NCI-H146 treated with DMSO at 0.1 percent for 48 hours (cell line): ENCODE measurements around the gene ATXN7L1.

Source experiments
- DNase-seq: peaks from one replicate; lab custom pipeline; 2025; ENCODE audit not compliant: unreplicated experiment; lab: John Stamatoyannopoulos, UW

ATXN7L1 gene

DNA sequence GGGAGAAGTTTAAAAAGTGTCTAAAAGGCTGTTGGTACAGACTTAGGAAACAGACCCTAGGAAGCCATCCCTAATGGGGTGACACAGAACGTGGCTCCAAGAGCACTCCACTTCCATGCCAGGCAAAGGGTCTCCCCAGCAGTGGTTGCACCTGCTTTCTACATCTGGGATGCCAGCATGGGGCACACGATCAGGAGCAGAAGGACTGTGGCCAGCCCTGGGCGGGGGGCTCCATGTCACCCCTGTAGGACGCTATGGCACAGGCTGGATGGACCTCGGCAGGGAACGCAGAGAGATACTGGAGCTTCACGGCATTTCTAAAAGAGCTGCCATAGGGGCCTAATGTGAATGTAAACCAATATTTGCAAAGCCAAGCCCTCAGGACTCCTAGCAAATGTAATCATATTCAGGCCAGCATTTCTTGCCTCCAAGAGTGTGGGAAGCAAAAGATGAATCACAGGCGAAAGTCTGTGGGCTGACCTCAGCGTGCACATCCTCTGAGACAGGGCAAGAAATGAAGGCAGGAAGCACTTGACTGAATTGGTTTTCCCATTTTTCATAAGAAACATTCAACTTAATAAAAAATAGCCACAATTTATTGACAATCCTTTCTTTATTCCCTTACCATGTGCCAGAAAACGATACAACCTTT, 93.9 kb downstream of the ATXN7L1 start:
- no peak for DNase-seq

DNA sequence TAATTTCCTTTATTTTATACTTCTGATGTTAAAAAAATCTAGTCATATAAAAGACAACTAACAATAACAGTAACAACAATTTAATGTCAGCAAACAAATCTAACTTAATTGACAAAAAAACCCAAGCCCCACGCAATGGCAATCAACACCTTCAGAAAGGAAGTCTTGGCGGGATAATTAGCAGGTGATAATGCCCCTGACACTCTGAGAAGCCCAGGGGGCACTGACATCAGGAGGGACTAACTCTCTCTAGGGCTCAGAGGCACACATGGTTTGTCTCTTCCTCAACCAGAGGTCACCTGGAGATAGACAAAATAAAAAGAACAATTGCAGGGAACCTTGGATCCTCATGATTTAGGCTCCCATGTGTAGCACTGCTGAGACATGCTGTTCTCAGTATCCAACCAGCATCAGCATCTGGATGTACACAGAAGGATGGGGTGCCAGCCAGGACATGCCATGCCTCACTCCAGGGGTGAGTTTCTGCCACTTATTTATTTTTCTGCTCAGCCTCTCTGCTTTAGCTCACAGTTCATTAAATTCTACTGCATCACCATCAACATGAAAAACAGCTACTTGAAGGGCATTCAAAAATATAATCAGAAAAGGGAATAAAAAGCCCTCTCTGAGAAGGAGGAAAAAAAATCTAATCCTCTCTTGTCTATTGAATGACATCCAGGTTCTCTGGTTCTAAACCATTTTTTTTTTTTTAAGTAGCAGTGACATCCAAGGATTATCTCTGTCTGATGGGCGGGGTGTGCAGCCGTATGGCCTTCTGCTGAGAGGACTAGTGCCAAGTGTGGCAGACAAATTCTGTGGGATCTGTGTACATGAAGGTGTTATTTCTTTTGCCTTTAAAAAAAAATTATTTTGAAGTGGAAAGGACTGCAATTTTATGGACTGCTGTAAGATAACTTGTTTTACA, 96.3 kb downstream of the ATXN7L1 start:
- DNase-seq: peak; percentile 15

DNA sequence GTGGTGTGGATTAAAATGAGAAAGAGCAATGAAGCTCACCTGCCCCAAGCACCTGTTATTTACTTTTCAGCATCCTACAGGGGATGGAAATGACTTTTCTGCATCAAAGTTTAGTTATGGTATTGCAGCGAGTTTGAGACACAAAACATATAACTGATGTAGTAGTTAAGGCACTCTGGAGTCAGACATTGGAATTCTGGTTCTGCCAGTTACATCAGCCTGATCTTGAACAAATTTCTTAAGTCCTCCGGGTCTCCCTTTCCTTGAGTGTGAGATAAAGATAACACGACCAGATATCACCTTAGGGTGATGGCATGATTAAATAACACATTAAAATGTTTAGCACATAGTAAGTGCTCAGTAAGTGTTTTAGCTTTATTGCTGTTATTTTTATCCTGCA, 97.4 kb downstream of the ATXN7L1 start:
- DNase-seq: no peak

DNA sequence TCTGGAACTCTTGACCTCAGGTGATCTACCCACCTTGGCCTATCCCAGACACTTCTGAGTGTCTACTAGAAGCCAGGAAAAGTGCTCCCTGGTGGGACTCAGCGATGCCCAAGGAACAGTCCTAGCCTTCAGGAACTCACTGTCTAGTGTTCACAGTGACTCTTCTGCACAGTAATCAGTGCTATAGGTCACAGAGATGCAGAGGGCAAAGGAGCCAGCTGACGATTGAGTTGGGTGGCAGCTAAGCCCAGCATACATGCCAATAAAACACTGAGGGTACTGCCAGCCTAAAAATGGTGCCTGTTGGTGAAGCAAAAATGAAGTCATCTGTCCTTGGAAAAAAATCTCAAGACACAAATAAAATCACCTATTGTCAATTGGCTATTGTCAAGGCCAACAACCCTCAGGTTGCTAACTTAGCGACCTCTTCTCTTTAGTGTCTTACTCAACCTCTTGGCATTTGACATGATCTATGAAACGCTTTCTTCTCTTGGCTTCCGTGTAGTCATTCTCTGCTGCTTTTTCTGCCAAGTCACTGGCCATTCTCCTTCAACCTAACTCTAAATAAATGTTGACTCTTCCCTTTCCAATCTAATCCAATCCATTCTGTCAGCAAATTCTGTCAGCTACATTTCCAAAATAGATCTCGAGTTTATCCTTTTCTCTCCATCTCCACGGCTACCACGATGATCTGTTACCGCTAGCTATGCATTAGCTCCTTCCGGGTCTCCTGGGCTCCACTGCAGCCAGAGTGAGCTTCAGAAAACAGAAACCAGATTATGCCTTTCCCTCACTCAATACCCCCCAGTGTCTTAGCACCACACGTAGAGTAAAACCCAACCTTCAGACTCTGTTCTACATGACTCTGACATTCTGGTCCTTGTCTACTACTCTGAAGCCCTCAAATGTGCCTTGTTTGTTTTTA, 99.2 kb downstream of the ATXN7L1 start:
- DNase-seq: no peak

DNA sequence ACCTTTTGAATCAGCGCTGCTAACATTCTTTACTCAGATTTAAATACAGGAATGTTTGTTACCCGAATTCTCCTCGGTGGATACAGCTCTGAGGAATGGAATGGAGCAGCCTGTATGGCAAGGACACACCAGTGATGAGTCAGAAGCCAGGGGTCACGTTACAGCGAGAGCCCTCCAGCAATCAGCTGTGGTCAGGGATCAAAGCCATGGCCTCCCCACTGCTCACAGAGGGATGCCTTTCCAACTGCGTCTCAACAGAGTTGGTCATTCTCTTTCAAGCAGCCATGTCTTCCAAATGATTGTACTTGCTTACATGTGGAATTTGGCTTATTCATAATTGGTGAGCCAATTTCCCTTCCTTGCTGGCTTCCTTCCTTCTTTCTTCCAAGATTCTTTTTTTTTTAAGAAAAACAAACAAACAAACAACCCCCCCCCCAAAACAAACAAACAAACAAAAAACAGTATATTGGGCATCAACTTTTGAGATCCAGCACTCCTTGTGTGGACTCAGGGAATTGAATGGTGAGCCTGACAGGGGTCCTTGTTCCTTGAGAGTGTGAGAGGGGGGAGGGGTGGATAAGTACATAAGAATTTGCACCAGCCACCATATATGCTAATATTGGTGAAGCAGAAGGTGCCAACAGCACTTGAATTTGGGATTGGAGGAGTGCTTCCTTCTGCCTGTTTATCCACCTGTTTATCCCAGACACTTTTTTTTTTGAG, 100.2 kb downstream of the ATXN7L1 start:
- peak; percentile 9 for DNase-seq

DNA sequence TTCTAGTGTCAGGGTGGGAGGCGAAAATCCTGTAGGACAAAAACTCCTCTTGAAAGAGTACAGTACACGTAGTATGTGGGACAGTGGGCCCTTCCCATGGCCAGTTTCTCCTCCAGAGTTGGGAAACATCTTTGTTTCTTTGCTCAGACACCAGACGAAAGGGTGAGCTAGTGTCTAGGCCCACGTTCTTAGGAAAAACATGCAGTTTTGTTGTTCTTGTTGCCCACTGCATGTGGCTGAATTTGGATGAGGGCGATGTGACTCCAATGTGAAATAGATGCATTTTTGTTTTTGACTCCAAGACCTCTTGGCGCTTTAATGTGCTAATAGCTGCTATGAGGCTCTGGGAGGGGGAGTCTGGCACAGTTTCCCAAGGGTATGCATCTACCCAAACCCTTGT, 100.8 kb downstream of the ATXN7L1 start:
- DNase-seq: no peak

DNA sequence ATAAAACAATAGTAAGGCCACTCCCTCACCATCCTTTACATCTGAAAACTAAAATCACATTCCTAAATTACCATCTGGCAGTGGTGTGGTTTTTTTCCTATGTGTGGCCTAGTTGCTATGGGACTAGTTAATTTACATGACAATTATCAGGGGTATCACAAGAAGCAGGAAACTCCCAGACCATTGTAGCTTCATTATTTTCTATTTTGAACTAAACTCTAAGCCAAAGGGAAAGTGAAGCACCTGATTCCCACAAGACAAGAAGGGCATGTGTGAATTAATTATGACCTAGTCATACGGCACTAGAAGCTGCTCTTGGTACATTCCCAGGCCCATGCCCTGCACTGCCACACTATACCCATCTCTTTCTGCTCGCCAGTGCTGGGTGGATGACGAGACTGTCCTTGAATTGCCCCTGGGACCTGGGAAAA, 103.4 kb downstream of the ATXN7L1 start:
- DNase-seq: no peak

DNA sequence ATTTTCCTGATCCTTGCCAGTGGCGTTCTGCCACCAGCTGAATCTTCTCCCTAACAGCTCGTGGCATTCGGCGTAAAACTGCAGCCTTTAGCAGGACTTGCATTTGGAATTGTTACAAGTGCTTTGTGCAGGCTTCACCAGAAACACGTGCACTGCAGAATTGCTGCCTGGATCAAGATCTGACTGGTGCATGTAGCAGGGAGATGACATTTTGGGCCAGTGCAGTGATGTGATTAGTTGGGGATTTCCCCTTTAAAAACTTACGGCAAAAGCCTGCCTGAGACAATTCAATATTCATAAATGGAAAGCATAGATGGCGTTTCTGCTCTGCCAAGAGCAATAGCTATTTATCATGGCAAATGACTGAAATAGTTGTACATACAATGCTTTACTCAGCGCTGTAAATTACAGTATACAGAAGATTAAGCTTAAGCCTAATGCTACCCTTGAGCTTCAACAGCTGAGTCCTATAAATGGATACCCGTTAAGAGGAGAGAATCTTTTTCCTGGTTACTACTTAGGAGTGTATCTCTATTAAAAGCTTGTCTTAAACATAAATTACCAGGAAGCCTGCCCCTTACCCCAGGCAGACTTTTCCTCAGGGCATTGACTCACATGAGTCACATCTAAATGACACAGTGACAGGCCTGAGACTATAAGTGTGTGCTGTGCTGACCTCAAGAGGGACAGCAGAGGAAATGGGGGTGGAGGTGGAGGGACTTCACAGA, 106.3 kb downstream of the ATXN7L1 start:
- DNase-seq: no peak

DNA sequence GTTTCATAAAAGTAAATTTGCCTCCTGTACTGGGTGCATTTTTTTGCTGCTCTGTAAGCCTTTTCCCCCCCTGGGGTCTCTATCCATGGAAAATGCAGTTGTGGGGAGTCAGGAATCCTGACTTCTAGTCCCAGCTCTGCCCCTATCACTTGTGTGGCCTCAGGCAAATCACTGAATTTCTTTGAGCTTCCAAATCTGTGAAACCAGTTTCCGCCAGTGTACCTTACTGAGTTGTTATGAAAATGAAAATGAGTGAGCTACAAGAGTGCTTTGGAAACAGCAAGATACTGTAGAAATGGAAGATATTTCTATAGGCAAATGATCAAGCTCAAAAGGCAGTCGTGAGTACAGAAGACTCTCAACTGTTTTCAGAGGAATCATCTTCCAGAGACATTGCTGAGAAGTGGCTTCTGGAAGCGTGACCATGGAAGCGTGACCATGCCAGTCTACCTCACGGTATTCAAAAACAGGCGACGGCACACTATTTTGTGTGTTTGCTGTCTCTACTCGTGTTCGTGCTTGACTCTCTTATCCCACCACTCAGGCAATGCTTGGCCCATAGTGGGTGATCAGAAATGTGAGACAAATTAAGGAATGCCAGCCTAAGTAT, 107.4 kb downstream of the ATXN7L1 start:
- no peak for DNase-seq

DNA sequence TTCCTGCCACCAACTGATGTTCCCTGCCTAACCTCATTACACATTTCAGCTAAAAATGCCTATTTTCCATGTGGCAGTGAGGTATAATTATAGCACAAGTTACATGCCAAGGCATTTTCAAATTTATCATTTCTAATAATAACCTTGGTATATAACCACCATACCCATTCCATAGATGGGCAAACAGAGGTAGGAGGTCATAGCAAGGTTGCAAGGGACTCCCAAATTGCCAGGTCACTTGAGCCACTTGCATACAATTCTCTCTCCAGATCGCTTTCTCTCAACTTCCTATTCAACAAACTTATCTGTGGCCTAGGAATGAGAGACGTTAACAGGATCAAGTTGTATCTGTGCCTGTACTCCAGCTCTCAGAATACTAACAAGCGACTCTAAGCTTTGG, 108.3 kb downstream of the ATXN7L1 start:
- DNase-seq: no peak

DNA sequence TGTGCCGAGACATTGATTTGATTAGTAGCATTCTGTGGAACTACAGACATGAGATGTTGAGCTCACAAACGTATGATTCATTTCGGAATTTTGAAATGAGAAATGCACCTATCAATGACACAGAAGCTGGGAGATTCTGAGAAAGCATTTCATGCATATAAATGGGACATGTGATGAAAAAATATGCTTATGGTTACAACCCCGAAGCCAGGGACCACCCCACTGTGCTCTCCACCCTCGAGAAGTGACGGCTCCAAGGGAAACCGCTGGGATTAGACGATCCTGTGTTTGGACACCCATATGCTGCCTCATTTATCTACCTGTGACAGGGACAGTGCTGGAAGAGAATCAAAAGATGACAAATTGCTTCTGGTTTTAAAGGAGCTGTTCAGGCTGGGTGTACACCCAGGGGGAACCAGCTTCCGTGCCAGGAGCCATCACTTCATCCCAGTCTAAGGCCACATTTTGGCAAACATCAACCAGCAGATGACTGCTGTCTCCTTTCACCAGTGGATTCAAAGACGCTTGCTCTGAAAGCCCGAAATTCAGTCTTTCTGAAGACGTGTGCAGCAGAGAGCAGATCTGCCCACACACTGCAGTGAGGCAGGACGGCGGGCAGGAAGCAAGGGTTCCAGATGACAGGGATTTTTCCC, 109.9 kb downstream of the ATXN7L1 start:
- DNase-seq: no peak

DNA sequence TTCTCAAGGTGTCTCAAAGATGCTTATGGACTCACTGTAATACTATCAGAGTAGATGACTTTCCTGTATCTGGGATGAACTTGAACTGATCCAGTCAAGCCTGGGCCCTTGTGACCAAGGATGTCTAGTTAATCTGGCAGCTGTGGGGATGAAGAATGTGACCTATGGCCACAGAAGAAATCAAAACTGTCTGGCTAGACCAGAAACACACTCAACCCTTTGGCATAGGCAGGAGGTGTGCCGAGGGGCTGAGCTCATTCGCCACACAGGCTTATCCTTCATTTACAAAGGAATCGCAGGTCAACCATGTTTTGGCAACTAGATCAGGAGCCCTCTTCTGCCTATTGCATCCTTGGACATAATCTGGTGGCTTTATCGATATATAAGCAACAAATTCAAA, 110.6 kb downstream of the ATXN7L1 start:
- no peak for DNase-seq

DNA sequence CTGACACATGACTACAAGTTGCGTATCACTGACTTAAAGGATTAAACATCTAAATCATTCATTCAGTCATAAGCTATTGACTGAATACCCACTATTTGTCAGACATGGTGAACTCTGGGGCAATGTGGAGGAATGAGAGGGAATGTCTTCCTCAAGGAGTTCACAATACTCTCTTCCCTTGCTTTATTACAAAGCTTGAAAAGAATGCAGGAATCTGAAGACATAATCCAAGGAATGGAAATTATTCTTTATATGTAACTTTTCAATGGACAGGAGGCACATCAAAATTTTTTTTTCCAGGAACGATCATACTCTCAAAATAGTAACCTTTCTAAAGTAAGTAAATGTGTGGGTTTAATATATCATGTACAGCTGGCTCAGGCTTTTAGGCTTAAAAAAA, 111.9 kb downstream of the ATXN7L1 start:
- DNase-seq: no peak

DNA sequence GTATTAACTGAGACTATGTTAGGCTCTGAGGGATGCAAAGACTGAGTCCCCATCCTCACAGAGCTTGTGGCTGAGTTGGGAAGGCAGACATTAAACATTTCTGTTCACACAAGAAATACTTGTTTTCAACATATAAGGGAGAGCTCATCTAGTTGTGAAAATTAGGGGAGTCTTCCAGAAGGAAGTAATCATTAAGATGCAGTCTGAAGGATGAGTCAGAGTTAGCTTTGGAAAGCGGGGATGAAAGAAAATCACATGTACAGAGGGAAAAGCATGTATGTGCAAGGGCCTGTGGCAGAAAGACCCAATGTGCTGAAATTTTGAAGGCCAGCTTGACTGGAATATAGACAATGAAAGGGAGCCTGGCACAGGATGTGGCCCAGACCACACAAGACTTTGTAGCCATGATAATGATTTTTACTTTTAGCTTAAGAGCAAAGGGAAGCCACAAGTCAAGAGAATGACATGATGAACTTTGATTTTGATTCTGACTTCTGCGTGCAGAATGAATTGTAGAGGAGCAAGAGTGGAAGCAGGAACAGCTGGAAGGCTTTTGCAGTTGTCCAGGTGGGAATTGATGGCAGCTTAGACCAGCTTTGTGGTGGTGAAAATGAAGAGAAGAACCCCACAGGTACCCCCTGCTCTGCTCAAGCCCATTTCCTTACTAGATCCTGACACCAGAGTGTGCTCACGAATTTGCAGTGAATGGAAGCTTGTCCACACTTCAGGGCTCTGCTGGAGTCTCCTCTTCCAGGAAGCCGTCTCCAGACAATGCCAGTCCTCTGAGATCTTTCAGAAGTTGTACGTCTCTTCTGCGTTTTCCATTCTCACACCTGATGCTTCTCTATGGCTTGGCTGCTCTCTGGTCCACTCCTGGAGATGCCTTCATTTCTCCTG, 115.6 kb downstream of the ATXN7L1 start:
- no peak for DNase-seq

DNA sequence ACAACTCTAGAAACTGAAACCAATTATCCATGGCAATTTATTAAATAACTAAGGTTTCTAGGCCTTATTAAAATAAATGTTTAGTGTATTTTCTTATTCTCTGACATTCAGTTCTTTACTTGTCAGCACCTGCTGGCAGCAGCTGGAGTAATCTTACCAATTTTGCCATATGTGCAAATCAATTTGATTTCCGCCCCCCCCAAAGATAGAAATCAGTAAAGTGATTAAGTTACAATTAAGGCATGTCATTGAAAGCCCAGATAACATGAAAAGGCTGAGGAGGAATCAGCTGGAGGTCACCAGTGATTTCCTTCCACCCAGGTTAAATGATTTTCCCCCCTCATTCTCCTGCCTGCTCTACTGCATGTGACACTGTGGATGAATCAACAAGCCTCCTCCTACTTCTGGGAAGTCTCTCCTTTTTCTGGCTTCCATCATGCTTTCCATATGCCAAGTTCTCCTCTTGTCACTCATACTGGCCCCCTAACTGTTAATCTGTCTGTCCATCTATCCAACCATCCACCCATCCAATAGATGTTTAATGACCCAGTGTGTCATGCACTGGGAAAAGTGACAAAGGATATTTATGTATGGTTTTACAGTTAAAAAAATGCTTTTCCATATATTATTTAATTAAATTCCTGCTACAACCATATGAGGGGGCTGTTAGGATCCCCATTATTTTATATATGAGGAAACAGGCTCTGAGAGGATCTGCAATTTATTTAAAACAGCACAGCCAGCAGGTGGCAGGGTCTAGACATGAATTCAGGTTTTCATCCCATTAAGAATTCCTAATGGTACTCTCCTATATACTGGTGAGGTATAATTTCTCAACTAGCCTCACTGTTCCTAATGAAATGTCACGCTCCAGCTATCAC, 116.5 kb downstream of the ATXN7L1 start:
- peak; percentile 35 for DNase-seq

DNA sequence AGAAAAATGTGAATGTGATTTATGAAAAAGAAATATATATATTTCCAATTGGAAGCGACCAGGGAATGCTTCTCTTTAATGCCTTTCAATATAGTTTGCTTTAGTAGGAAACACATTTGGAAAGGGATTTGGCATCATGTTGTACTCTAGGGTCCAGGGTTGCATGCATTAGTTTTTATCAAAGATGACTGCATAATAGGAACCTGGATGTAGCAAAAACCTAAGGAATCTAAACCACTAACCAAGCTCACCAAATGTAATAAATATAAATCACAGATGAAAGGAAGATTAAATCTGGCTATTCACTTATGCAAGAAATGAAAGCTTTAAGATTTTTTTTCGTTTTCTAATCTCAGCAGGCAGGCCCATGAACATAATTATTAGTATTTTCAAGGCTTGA, 120.0 kb downstream of the ATXN7L1 start:
- no peak for DNase-seq

DNA sequence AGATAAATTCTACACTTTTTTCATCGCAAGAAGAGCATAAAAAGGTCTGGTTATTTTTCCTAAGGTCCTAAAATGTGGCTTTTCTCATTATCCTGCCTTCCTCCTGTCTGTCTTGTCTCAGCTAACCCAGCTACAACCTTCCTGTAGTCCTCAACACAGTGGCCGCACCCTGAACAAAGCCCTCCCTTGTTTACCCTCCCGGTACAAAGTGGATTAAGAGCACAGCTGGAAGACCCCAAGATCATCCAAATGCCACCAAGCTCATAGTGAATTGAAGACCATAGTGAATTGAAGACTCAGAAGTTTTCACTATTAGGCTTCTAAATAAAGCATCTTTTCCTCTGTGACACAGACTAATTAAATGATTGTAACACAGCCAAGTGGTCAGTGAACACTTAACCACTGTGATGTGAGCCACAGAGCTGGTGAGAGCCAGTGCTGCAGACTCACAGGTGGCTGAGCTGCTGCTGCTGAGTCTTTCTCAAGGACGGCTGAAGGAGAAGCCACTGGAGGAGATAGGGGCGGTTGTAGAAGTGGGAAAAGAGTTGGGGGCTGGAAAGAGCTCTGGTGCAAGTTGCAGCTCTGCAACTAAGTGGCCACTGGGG, 123.6 kb downstream of the ATXN7L1 start:
- no peak for DNase-seq
